Spleen (tissue), 11 donors: ENCODE measurements around the gene TAF8. TPM values are rescaled to one million over a fixed set of nuclear protein-coding genes. Genes with fewer than 3 reads are reported as not detected.

ENCODE experiments used
- DNase-seq: peaks from one replicate; pipeline ENCODE4 v3.0.0-alpha.2; 2020
- H3K27ac ChIP-seq, 8 donors: fragments of 200-600 bp; sonication (generic) in 7 of 8; 1 replicate in 4 of 8; 2 replicates in 4 of 8; pipeline versions ENCODE4 v1.5.0 to v1.8.0; 2016 to 2021; ENCODE audit warnings: inconsistent platforms in 4 of 8, mild to moderate bottlenecking in 4 of 8, moderate library complexity in 1 of 8
- H3K27me3 ChIP-seq, 7 donors: fragments of 200-600 bp; sonication (generic) in 6 of 7; replicated peaks in 1 of 7; 1 replicate in 4 of 7; 2 replicates in 3 of 7; pipeline versions ENCODE4 v1.5.0 to v1.8.0; 2016 to 2021; ENCODE audit warnings: inconsistent platforms in 3 of 7, mild to moderate bottlenecking in 1 of 7
- H3K36me3 ChIP-seq, 6 donors: fragments of 200-600 bp; sonication (generic) in 5 of 6; 1 replicate in 4 of 6; 2 replicates in 2 of 6; pipeline versions ENCODE4 v1.5.0 to v1.8.0; 2016 to 2021; ENCODE audit warnings: inconsistent platforms in 2 of 6
- H3K4me1 ChIP-seq, 6 donors: fragments of 200-600 bp; sonication (generic) in 5 of 6; 1 replicate in 3 of 6; 2 replicates in 3 of 6; pipeline versions ENCODE4 v1.5.0 to v1.8.0; 2016 to 2021; ENCODE audit warnings: inconsistent platforms in 3 of 6
- H3K4me3 ChIP-seq, 8 donors: fragments of 200-600 bp; sonication (generic) in 7 of 8; 1 replicate in 4 of 8; 2 replicates in 4 of 8; pipeline versions ENCODE4 v1.5.0 to v1.8.0; 2016 to 2021; ENCODE audit warnings: inconsistent platforms in 4 of 8, mild to moderate bottlenecking in 4 of 8, moderate library complexity in 2 of 8
- H3K9me3 ChIP-seq, 8 donors: fragments of 200-600 bp; sonication (generic) in 7 of 8; 1 replicate in 4 of 8; 2 replicates in 4 of 8; pipeline versions ENCODE4 v1.5.0 to v1.8.0; 2016 to 2021; ENCODE audit warnings: inconsistent platforms in 4 of 8
- CTCF ChIP-seq, 11 experiments: fragments of 200-600 bp in 7 of 11; fragments of 450-650 bp in 4 of 11; sonication (generic) in 4 of 11; IDR thresholded peaks in 8 of 11; conservative IDR thresholded peaks in 3 of 11; 1 replicate in 7 of 11; 2 replicates in 4 of 11; pipeline versions ENCODE4 v1.4.0 to v1.8.0; 2016 to 2021; ENCODE audit warnings: antibody characterized with exemption in 11 of 11, inconsistent platforms in 4 of 11, mild to moderate bottlenecking in 1 of 11
- POLR2A ChIP-seq, 3 donors: fragments of 450-650 bp; IDR thresholded peaks; one replicate each; pipeline ENCODE4 v1.5.1; 2017; ENCODE audit warnings: antibody characterized with exemption in 3 of 3, mild to moderate bottlenecking in 1 of 3
- POLR2AphosphoS5 ChIP-seq, 3 donors: sonication (generic); formaldehyde crosslinking; IDR thresholded peaks; one replicate each; pipeline ENCODE4 v1.5.1; 2017; ENCODE audit warnings: antibody characterized with exemption in 3 of 3
- WGBS, 5 donors: extraction: QIAGEN DNeasy Blood & Tissue Kit in 3 of 5; methylation state at CpG; one replicate each; pipeline versions ENCODE4 v1.1.5 to v1.1.7; 2013 to 2018; 5-methylcytosine and 5-hydroxymethylcytosine counted together
- intact Hi-C: fragments of 100-400 bp; cut with DNase I; formaldehyde crosslinking; loops from one replicate; pipeline ENCODE4 v1.15.0; 2023; ENCODE audit warnings: low total_unique reads
- polyA plus RNA-seq, 3 donors: library from polyadenylated mRNA; stranded (reverse); fragments of 200-250 nt; gene quantifications; one replicate each; pipeline ENCODE4 v1.2.1, GENCODE V29; 2013
- total RNA-seq, 7 donors: library from RNA; depleted of rRNA in 3 of 7; stranded (reverse); fragments of >200 nt in 3 of 7; fragmentation: NEBNext Ultra II Directional in 4 of 7; extraction: Animal tissue kit (Norgen Biotek cat#: 25700) in 4 of 7; gene quantifications; one replicate each; pipeline versions ENCODE4 v1.1.0 to v1.2.1, GENCODE V29; 2016 to 2021
- donor health status: healthy with polysubstance abuse.
- donor health status: DM: no; HTN: no; CAD: no; lungs with moderate emphysema.
- donor health status: DM: no; HTN: no; CAD: no.
- donor health status: Bipolar disorder and iron deficiency.
- donor health status: healthy.
- donor health status: DM: no; HTN: no; CAD: no.
- donor health status: DM: yes; HTN: yes; CAD: no.

Gene TAF8
- total and polyA plus RNA-seq, 10 donors: 8.2 to 56.3 (median 35.4) TPM

- Histone ChIP-seq H3K9me3 (no peaks in the 10 kb centered on the region), H3K27me3 (no peaks in the 10 kb centered on the region), H3K36me3 (peaks cover 0 to 86% (median 9%) of the 10 kb centered on the region in 6 donors), H3K4me3 (no peak overlapping the region), H3K27ac (no peak overlapping the region), H3K4me1 (peaks cover 45 to 100% (median 89%) of the 10 kb centered on the region in 6 donors)
- intact Hi-C loops: no loop called here
- WGBS, 5 donors: 90 to 98% (median 96%) methylated on average over 3 of the region's 3 CpGs
- peak; percentile 14 for DNase-seq
- TF ChIP-seq POLR2A (IDR thresholded peaks at IDR 0.05) (no peak), CTCF (IDR thresholded peaks at IDR 0.05 in 8 of 11, conservative IDR thresholded peaks at IDR 0.05 in 3 of 11) (no peak), POLR2AphosphoS5 (IDR thresholded peaks at IDR 0.05) (no peak)
Observed at GRCh38 chr6:42038163-42038562, 12.2 kb upstream of the TAF8 start.

GRCh38 chr6:42038811-42039408 lies 11.4 kb upstream of the TAF8 start:
- intact Hi-C loops: no loop called here
- Histone ChIP-seq H3K4me3 (peak overlapping the region in 5 of 8 donors; percentile 1 to 60 (median 24)), H3K9me3 (no peaks in the 10 kb centered on the region), H3K27ac (peak overlapping the region in 6 of 8 donors; percentile 12 to 95 (median 36)), H3K27me3 (no peaks in the 10 kb centered on the region), H3K36me3 (peaks cover 0 to 86% (median 9%) of the 10 kb centered on the region in 6 donors), H3K4me1 (peaks cover 52 to 100% (median 93%) of the 10 kb centered on the region in 6 donors)
- WGBS, 5 donors: 48 to 69% (median 55%) methylated on average over 2 of the region's 2 CpGs
- DNase-seq: no peak
- TF ChIP-seq CTCF (IDR thresholded peaks at IDR 0.05 in 8 of 11, conservative IDR thresholded peaks at IDR 0.05 in 3 of 11): no peak
- TF ChIP-seq POLR2AphosphoS5 (IDR thresholded peaks at IDR 0.05): no peak
- TF ChIP-seq POLR2A (IDR thresholded peaks at IDR 0.05): no peak

GRCh38 chr6:42040856-42041480 lies 9.4 kb upstream of the TAF8 start:
- no peak for DNase-seq
- WGBS, 5 donors: 69 to 91% (median 83%) methylated on average over 3 of the region's 3 CpGs
- TF ChIP-seq POLR2AphosphoS5 (IDR thresholded peaks at IDR 0.05) (no peak), POLR2A (IDR thresholded peaks at IDR 0.05) (no peak), CTCF (IDR thresholded peaks at IDR 0.05 in 8 of 11, conservative IDR thresholded peaks at IDR 0.05 in 3 of 11) (no peak)
- Histone ChIP-seq H3K36me3 (peaks cover 0 to 72% (median 9%) of the 10 kb centered on the region in 6 donors), H3K27ac (peak overlapping the region in 5 of 8 donors; percentile 12 to 95 (median 36)), H3K9me3 (no peaks in the 10 kb centered on the region), H3K27me3 (no peaks in the 10 kb centered on the region), H3K4me1 (peaks cover 59 to 100% (median 98%) of the 10 kb centered on the region in 6 donors), H3K4me3 (no peak overlapping the region)
- intact Hi-C loops: loop anchor here (5.0 kb wide), 1 partner anchor 104 kb away; no protein-coding TSS in a partner anchor

GRCh38 chr6:42041481-42042053 lies 8.8 kb upstream of the TAF8 start:
- Histone ChIP-seq H3K9me3 (no peaks in the 10 kb centered on the region), H3K27me3 (no peaks in the 10 kb centered on the region), H3K27ac (peak overlapping the region in 5 of 8 donors; percentile 12 to 95 (median 36)), H3K4me3 (peak overlapping the region in 1 of 8 donors; percentile 18), H3K4me1 (peaks cover 59 to 100% (median 100%) of the 10 kb centered on the region in 6 donors), H3K36me3 (peaks cover 0 to 75% (median 8%) of the 10 kb centered on the region in 6 donors)
- no peak for TF ChIP-seq CTCF (IDR thresholded peaks at IDR 0.05 in 8 of 11, conservative IDR thresholded peaks at IDR 0.05 in 3 of 11)
- TF ChIP-seq POLR2AphosphoS5 (IDR thresholded peaks at IDR 0.05): no peak
- TF ChIP-seq POLR2A (IDR thresholded peaks at IDR 0.05): no peak
- 46 to 64% (median 55%) methylated on average over 7 of the region's 7 CpGs for WGBS, 5 donors
- intact Hi-C loops: loop anchor here (5.0 kb wide), 1 partner anchor 104 kb away; no protein-coding TSS in a partner anchor
- DNase-seq: no peak
